Prostate gland (tissue), 2 donors: ENCODE data around the gene OLFML2B.

Experiments used
- CTCF ChIP-seq, 4 experiments: fragments of 200-600 bp in 2 of 4; fragments of 450-650 bp in 2 of 4; sonication (generic) in 2 of 4; IDR thresholded peaks; 1 replicate in 3 of 4; 2 replicates in 1 of 4; pipeline ENCODE4 v1.5.1; 2016 to 2019; ENCODE audit warnings: antibody characterized with exemption in 4 of 4, mild to moderate bottlenecking in 2 of 4, moderate library complexity in 2 of 4
- POLR2A ChIP-seq: fragments of 450-650 bp; IDR thresholded peaks from one replicate; pipeline ENCODE4 v1.6.1; 2016; ENCODE audit warnings: antibody characterized with exemption, mild to moderate bottlenecking

DNA sequence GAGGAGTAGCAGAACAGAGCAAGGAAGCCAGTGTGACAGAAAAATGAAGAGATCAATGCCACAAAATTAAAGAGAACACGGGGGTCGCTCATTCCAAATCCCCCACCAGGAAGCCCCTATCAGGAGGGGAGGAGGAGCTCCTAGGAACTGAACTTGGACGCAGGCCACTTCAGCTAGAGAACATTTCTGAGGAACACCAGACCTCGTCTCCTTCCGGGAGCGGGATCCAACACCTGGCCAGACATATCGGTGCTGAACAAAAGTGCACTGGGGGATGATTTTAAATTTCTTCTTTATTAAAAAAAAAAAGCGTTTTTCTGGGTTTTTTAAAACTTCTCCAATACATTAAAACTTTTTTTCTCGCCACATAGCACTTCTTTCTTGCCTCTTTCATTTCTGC lies 40.8 kb downstream of the OLFML2B start:
- TF ChIP-seq CTCF (IDR thresholded peaks at IDR 0.05) (no peak), POLR2A (no peak)
